GM12865 (cell line): Measurements from ENCODE around the gene TIPARP.
"Not testable (repeated sequence)": the region's sequence is repeated elsewhere in the genome, so short reads cannot be mapped to it uniquely, and the experiment has no call there.

Source experiments
- DNase-seq: peaks from one replicate; pipeline ENCODE4 v3.0.0; 2010; ENCODE audit warnings: low read depth
- H3K4me3 ChIP-seq: 2 replicates; pipeline ENCODE4 v1.5.1; 2011; ENCODE audit warnings: mild to moderate bottlenecking, low read depth, low read length, control low read depth
- CTCF ChIP-seq: IDR thresholded peaks from 2 replicates; pipeline ENCODE4 v1.5.1; 2011; ENCODE audit warnings: low read length, control low read depth, low read depth, inconsistent platforms; ENCODE audit not compliant: insufficient read depth; ENCODE audit errors: missing control alignments

Gene TIPARP

GRCh38 chr3:156739976-156740375 lies 65.6 kb downstream of the TIPARP start:
- H3K4me3 ChIP-seq = no peak overlapping the region
- no peak for TF ChIP-seq CTCF

GRCh38 chr3:156740581-156740980 lies 66.2 kb downstream of the TIPARP start:
- not testable (repeated sequence) for H3K4me3 ChIP-seq, DNase-seq

More at GRCh38 chr3:156739976-156740375, 65.6 kb downstream of the TIPARP start:
- no peak for DNase-seq

- no peak overlapping the region for H3K4me3 ChIP-seq
- DNase-seq = no peak
- no peak for TF ChIP-seq CTCF
Observed at GRCh38 chr3:156741935-156742334, 67.5 kb downstream of the TIPARP start.

- TF ChIP-seq CTCF = no peak
- no peak for DNase-seq
- H3K4me3 ChIP-seq = no peak overlapping the region
Observed at GRCh38 chr3:156742401-156742800, 68.0 kb downstream of the TIPARP start.

- no peak for DNase-seq
- TF ChIP-seq CTCF = no peak
- H3K4me3 ChIP-seq = no peak overlapping the region
Observed at GRCh38 chr3:156743859-156744258, 69.5 kb downstream of the TIPARP start.

GRCh38 chr3:156744631-156745030 lies 70.2 kb downstream of the TIPARP start:
- no peak for DNase-seq
- no peak for TF ChIP-seq CTCF
- no peak overlapping the region for H3K4me3 ChIP-seq

- DNase-seq = no peak
- TF ChIP-seq CTCF = no peak
- no peak overlapping the region for H3K4me3 ChIP-seq
Observed at GRCh38 chr3:156745766-156746165, 71.4 kb downstream of the TIPARP start.
